ENCODE results near the gene KMT2D. TPM values are rescaled to one million over a fixed set of nuclear protein-coding genes. Genes with fewer than 3 reads are reported as not detected.
A peak's percentile ranks its signal among the peaks of the same experiment; 100 is the strongest.

KMT2D gene
- total RNA-seq, 1 donor from 2014 or later = 24.0 TPM

- no peak for DNase-seq (ENCODE audit: low read depth)
- no peaks in the 10 kb centered on the region for H3K36me3 ChIP-seq (ENCODE audit: control insufficient read depth, insufficient read depth, low read length)
- no peak for FAIRE-seq
- H3K27me3 ChIP-seq (ENCODE audit: control insufficient read depth, insufficient read depth, low read length) = peaks cover 43% of the 10 kb centered on the region
- no peak within 1 kb of the TSS for H3K4me3 ChIP-seq (ENCODE audit: low read depth, low read length)
- TF ChIP-seq CTCF (IDR thresholded peaks at IDR 0.05; ENCODE audit: insufficient read depth, low read length, severe bottlenecking) = no peak
Observed at GRCh38 chr12:49094160-49094974, 33.8 kb upstream of the KMT2D start, which contains the start of gene DHH. TSS of gene DHH (minus strand) at chr12:49094801. CDS start at chr12:49094512, 289 bp downstream.

DNA sequence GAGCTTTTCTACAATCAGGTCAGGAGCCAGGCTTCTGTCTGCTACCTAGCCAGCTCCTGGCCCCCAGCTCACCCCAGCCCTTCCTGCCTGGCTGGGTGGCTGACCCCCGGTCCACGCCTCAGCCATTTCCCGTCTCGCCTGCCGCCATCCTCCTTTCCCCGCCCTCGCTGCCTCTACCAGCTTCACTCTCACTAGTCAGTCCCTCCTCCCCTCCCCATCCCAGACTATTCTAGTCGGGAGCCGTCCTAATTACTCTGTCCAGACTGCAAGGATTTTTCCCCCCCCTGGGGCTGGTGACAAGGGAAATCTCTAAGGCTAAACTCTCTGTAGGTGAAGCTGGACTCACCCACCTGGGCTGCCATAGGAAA, 33.2 kb upstream of the KMT2D start:
- FAIRE-seq = no peak
- no peak for TF ChIP-seq CTCF (IDR thresholded peaks at IDR 0.05; ENCODE audit: insufficient read depth, low read length, severe bottlenecking)
- Histone ChIP-seq H3K27me3 (ENCODE audit: control insufficient read depth, insufficient read depth, low read length) (peaks cover 47% of the 10 kb centered on the region), H3K36me3 (ENCODE audit: control insufficient read depth, insufficient read depth, low read length) (no peaks in the 10 kb centered on the region), H3K4me3 (ENCODE audit: low read depth, low read length) (no peak overlapping the region)
- no peak for DNase-seq (ENCODE audit: low read depth)

DNA sequence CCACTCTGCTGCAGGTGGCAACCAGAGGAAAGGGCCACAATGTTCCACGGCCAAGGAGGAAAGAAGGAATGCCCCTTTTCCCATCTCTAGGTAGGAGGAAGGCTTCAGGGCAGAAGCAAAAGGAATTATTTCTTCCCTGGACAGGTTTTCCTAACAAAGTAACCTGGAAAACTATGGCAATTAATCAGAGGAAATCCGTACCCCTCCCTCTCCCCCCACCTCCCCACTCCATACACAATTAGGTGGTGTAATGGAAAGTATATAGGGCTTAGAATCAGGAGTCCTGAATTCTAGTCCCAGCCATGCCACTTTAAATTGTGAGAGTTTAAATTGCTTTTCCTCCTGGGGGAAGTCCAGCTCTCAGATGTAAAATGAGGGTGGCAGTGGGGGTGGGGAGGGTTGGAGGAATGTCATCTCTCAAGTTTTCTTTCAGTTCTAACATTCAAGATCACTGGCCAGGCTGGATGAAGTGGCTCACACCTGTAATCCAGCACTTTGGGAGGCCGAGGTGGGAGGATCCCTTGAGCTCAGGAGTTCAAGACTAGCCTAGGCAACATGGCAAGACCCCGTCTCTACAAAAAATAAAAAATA, 32.3 kb upstream of the KMT2D start:
- TF ChIP-seq CTCF (IDR thresholded peaks at IDR 0.05; ENCODE audit: insufficient read depth, low read length, severe bottlenecking) = no peak
- DNase-seq (ENCODE audit: low read depth) (no peak), FAIRE-seq (no peak)
- Histone ChIP-seq H3K36me3 (ENCODE audit: control insufficient read depth, insufficient read depth, low read length) (no peaks in the 10 kb centered on the region), H3K27me3 (ENCODE audit: control insufficient read depth, insufficient read depth, low read length) (peaks cover 47% of the 10 kb centered on the region), H3K4me3 (ENCODE audit: low read depth, low read length) (no peak overlapping the region)

DNA sequence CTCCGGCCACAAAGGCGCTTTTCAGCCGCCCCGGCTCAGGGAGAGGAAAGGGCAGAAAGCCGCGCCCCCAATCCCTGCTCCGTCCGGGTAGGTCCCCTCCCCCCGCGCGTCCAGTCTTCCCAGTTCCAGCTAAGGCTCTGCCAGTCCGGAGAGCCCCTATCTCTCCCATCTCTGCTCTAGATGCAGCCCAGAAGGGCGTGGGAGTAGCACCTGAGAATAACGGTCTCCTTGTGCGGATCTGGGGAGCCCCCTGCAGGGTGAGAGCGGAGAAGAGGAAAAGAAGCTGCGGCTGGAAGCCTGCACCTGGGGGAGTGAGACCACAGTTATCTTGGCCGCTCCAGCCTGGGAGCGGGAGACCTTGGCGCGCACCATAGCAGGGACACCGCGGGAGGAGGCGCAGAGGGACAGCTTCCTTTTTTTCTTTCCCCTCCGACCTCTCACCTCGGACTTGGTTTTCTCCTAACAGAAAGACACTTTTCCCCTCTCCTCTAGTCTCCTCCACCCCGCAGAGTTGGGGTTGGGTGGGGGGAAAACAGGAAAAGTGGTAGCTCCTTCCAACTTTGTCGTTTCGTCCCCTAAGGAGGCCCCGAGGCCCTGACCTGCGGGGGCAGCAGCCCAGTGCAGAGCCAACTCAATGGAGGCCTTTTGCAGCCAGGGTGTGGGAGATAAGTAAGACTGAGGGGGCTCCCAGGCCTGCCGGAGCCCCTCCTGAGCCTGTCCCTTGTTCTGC, 31.7 kb upstream of the KMT2D start:
- no peak for FAIRE-seq
- Histone ChIP-seq H3K27me3 (ENCODE audit: control insufficient read depth, insufficient read depth, low read length) (peaks cover 47% of the 10 kb centered on the region), H3K4me3 (ENCODE audit: low read depth, low read length) (no peak overlapping the region), H3K36me3 (ENCODE audit: control insufficient read depth, insufficient read depth, low read length) (no peaks in the 10 kb centered on the region)
- no peak for DNase-seq (ENCODE audit: low read depth)
- TF ChIP-seq CTCF (IDR thresholded peaks at IDR 0.05; ENCODE audit: insufficient read depth, low read length, severe bottlenecking) = peak; percentile 59

DNA sequence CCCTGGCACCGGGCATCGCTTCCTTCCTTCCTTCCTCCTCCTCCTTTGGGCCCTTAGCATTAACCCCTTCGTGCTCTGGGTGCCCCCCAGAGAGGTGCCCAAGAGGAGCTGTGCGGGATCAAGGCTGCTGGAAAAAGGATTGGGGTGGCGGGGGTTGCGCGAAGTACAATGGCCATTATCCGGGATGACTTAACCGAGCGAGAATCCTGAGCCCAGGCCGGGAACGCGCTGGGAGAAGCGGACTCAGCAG, 31.2 kb upstream of the KMT2D start:
- FAIRE-seq = no peak
- no peak overlapping the region for H3K4me3 ChIP-seq (ENCODE audit: low read depth, low read length)

More for the DNA sequence above, 31.2 kb upstream of the KMT2D start:
- H3K27me3 ChIP-seq (ENCODE audit: control insufficient read depth, insufficient read depth, low read length) = peaks cover 47% of the 10 kb centered on the region
- no peak for TF ChIP-seq CTCF (IDR thresholded peaks at IDR 0.05; ENCODE audit: insufficient read depth, low read length, severe bottlenecking)
- no peaks in the 10 kb centered on the region for H3K36me3 ChIP-seq (ENCODE audit: control insufficient read depth, insufficient read depth, low read length)
- DNase-seq (ENCODE audit: low read depth) = no peak

All from bronchial epithelial cell (primary cell).